Left renal cortex interstitium (tissue), 4 donors: ENCODE results near the gene TPPP. TPM values are rescaled to one million over a fixed set of nuclear protein-coding genes. Genes with fewer than 3 reads are reported as not detected.
"Not testable (repeated sequence)": the region's sequence is repeated elsewhere in the genome, so short reads cannot be mapped to it uniquely, and the experiment has no call there.

Experiments
- DNase-seq, 4 donors: peaks; one replicate each; pipeline ENCODE4 v3.0.0-alpha.2; 2013; ENCODE audit warnings: low read depth in 4 of 4, low spot score in 2 of 4, missing footprints in 1 of 4
- polyA plus RNA-seq, 4 donors: library from polyadenylated mRNA; unstranded; fragments of 120-200 nt; gene quantifications; one replicate each; pipeline ENCODE4 v1.2.1, GENCODE V29; 2013; ENCODE audit not compliant: insufficient read length in 4 of 4

The TPPP gene
- polyA plus RNA-seq, 4 donors: 4.1 to 5.3 (median 4.7) TPM

DNA sequence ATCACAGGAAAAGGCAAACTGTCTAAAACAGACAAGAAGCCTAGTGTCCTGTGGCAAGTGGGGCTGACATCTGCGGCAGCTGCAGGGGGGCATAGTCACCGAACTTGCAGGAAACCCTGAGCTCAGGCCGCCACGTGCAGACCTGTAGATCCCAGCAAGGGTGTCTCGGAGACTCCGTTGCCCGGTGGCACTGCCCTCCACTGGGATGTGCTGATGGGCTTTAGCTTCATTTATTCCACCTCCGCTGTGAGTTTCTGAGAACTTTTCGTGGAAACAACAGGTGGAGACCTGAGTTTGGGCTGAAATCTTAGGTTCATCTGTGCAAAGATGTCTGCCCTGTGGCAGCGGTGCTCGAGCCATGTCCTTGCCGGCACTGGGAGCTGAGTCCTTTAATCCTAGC is 59.0 kb downstream of the TPPP start:
- DNase-seq: no peak

DNA sequence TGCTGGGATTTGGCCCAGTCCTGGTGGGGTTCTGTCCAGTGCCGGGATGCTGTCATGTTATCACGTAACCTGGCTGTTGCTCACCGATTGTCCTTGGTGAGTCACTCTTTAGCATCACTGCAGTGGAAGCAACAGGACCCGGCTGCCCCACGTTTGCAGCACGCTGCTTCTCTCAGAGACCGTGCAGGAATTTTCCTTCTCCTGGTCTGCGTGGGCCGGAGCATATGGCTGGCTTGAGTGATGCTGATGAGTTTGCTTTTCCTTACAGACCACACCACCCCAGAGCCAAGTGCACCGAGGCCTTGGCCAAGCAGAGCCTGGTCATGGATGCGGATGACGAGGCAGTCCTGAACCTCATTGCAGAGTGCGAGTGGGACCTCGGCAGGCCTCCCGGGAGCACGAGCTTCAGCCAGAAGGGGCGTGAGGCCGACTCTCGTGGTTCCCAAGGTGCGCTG is 59.6 kb downstream of the TPPP start:
- DNase-seq: no peak

DNA sequence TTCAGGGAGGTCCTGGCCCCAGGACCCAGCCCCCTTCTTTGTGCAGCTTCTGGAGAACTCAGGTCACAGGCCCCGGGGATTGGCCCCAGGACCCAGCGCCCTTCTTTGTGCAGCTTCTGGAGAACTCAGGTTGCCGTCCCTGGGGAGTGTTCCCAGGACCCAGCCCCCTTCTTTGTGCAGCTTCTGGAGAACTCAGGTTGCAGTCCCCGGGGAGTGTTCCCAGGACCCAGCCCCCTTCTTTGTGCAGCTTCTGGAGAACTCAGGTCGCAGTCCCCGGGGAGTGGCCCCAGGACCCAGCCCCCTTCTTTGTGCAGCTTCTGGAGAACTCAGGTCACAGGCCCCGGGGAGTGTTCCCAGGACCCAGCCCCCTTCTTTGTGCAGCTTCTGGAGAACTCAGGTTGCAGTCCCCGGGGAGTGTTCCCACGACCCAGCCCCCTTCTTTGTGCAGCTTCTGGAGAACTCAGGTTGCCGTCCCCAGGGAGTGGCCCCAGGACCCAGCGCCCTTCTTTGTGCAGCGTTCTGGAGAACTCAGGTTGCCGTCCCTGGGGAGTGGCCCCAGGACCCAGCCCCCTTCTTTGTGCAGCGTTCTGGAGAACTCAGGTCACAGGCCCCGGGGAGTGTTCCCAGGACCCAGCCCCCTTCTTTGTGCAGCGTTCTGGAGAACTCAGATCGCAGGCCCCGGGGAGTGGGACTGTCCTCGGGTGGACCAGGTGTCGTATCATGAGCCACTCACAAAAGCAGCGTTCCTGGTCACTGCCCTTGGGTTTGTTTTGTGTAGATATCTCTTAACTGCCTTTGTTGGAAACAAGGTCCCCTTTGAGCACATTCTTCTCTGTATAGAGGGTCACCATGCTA is 64.6 kb downstream of the TPPP start:
- not testable (repeated sequence) for DNase-seq

DNA sequence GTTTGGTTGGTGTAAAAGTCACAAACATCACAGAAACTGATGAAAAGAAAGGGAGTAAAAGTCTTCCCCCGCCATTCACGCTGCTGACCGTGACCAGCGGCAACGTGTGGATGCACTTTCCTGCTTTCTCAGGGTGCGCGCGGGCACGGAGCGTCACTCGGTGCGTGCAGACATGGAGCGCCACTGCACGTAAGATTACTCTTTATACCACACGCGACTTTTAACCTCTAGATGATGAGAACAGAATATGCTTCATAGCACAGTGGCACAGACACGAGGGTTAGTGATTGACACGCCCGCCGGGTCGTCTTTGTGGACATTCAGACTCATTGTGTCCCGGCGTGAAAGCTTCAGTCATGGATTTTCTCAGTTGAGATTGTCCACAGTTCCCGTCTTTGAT is 65.3 kb downstream of the TPPP start:
- DNase-seq: no peak

DNA sequence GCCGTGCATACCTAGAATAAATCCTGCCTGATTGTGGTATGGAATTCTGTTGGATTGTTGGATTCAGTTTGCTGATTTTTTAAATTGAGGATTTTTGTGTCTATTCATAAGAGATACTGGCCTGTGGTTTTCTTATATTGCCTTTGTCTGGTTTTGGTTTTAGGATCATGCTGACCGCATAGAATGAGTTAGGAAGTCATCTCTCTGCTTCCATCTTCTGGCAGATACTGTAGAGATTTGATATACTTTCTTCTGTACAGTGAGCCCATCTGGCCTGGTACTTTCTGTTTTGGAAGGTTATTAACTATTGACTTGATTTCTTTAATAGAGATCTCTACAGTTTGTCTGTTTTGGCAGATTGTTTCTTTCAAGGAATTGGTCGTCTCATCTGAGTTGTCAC is 66.3 kb downstream of the TPPP start:
- DNase-seq: no peak

DNA sequence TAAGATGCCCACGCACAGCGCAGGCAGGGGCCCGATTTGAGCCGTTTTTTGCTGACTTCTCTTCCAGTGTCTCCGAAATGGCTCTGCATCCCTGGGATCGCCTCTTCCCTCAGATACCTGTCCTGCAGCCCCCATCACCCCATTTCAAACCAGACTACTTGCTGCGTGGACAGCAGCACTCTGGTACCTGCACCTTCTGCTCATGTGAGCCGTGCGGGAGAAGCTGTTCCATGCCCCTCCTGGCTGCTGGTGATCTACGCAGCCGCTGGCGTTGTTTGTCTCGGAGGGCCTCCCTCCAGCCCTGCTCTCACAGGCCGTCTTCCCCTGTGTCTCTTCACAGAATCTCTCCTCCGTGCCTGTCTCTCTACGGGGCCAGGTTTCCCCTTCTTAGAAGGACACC is 67.6 kb downstream of the TPPP start:
- DNase-seq: no peak

DNA sequence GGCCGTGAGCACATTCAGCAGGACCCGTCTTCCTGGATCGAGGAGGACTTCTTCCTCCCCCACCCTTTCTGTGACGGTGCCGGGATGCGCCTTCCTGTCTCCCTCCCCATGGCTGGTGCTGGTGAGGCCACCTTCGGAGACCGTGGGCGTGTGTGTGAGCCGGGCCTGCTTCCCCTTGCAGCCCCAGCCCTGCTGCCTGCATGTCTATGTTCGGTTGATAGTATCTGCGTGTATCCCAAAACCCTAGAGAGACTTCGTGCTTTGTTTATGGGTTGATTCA is 68.3 kb downstream of the TPPP start:
- no peak for DNase-seq

DNA sequence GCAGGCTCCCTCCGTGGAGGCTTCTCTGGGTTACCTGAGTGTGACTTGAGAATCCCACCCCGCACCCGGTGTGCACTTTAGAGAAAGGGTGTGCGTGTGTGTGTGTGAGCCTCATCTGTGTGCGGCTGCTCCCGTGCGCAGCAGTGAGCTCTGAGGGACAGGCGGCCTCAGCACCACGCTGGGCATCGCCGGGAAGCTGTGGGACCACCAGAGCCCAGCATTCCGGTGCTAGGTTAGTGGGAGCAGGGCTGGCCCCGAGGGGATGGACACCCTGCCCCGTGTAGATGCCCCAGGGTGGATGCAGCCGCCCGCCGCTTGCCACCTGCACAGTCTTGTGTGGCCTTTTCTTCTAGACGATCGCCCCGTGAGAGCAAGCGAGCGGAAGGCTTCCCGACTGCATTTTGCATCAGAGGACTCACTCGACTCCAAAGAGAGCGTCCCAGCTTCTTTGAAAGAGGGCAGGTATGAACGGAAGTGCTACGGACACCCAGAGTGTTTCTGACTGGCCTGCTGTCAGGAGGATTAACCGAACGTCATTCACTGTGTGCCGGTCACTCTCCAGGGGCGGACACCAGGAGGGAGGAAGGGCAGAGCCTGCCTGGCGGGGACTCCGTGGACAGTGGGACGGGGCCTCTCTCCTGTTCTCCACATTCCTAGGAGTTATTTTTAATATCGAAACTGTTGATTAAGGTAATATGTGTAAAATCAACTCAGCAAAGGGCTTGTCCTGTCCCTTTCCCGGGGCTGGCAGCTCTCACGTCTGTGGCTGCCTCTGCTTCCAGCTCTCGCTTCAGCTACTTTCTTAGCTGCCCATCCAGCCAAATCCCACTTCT is 68.8 kb downstream of the TPPP start:
- no peak for DNase-seq

DNA sequence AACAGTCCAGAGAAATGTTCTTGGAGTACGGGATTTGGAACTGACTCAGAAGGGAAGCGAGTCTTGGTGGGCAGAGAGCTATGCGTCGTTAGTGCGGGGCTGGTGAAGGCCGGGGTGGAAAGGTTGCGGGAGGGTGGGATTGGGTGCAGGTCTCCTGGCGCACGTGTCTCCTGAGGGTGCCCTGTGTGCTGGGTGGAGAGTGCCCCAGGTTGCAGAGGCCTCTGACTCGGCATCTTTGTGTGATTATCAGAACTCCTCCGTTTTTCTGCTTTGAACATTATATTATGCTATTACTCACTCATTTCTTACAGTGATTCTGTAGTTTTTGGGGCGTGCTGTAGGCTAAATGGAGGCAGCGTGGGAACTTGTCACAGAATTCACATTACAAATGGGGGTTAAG is 69.6 kb downstream of the TPPP start:
- no peak for DNase-seq

DNA sequence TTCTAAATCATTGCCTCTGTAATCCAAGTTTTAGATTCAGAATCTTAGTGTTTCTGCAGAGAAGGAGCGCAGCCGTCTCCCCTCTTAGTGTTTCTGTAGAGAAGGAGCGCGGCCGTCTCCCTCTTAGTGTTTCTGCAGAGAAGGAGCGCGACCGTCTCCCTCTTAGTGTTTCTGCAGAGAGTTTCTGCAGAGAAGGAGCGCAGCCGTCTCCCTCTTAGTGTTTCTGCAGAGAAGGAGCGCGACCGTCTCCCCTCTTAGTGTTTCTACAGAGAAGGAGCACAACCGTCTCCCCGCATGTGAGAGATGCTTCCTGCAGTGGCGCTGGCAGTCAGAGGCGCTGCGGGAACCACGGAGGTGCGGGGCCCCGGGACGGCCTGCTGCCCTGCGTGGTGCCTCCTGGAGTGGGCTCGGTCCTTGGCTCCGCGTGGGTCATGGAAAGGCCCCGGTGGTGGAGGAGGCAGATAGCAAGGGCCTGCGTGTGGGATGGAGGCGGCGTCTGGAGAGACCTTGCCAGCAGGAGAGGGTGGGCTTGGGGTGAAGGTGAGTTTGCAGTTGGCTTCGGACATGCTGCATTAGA is 70.1 kb downstream of the TPPP start:
- DNase-seq: no peak

DNA sequence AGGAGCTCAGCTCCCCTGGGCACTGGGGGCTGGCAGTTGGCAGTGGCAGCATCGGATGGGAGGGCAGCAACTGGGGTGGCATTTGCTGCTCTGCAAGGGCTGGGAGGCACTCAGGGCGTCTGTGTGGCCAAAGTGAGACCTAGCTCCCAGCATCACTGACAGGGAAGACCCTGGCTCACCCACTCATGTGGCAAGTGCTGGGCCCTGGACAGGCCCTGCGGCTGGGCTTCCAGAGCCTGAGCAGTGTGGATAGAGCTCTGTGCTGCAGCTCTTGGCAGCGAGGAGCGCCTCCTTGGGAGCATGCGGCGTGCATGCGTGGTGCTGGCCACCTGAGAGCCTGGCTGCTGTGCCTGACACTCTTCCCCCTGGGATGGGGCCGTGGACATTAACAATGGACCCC is 70.8 kb downstream of the TPPP start:
- no peak for DNase-seq

DNA sequence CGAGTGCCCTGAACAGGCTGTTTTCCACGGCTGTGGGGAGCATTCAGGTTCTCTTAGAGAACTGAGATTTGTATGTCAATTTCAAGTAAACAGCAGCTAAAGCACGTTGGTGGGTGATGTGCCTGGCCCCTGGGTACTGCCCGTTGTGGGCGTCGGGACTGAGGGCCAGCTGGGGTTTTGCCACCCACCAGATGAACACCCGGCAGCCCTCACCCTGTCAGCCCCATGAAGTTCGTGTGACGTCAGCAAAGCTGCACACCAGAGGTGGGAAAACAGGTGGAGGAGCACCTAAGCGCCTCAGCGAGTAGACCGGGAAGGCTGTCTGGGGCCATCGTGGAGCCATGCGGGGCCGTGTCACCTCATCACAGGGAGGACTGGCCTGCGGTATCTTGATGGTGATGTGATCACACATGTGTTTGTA is 71.8 kb downstream of the TPPP start:
- no peak for DNase-seq

DNA sequence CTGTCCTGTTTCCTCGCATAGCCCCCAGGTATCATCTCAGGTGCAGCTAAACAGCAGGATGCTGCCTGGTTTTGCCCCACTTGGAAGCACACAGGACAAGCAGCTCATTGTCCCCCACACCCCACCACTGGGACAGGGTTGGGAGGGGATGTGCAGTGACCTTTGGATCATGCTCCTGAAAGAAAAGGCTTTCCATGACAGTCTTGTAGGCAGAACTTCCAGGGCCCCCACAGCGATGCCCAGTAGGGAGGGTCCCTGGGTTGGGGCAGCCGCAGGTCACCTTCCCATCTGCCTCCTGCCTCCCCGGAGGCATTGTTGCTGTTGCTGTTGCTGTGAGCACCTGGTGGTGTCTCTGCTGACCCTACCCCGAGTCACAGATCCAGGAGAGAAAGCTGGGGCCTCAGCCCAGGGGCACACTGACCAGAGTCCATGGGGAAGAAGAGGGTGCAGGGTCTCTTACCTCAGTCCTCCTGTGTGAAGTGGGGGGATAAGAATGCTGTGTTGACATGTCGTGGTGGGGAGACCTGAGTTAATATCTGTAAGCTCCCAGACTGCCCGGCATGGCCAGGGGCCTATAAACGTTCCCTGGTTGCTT is 72.5 kb downstream of the TPPP start:
- DNase-seq: no peak

DNA sequence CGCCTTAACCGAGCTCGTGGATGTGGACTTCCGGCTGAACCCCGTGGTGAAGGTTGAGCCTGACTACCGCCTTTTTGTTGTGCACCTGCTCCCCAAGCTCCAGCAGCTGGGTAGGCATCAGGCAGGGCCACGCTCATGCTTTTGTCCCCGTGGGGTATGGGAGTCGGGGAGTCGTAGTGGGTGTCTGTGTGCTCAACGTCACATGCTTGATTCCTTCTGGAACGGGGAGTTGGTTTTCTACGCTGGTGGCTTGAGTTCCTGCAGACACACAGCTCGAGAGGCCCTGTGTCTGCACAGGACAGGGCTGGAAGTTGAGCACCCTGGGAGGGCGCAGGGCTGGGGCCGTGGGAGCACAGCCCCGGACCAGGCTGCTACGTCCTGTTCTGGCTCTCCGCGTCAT is 73.0 kb downstream of the TPPP start:
- DNase-seq: no peak

DNA sequence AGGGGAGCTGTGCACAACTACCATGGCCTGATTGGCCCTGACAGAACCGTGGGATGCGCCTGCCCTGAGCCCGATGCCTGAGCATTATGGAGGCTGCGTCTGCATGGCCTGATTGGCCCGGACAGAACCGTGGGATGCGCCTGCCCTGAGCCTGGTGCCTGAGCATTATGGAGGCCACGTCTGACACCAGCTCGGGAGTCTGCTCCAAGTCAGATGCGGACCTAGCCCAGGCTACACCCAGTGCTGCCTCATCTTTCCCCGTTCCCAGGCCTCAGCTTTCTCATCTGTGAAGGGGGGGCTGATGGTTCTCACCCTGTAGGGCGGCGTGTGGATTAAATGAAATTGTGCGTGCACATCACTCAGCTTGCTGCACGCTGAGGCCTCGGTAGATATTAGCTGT is 73.7 kb downstream of the TPPP start:
- no peak for DNase-seq

DNA sequence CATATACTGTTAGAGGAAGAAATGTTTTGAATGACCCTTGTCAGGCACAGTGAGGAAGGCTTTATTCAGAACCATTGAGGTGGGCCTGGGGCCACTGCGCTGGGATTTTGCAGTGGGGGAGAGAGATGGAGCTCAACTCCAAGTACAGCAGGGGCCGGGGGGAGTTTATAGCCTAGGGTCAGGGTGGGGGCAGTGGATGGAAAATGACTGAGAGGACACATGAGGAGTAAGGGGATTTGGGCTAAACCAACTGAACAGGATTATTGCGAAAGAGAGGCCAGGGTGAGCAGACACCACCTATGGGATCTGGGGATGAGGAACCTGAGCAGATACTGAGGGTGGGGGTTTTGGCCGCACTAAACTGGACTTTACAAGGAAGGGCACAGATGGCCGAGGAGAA is 74.7 kb downstream of the TPPP start:
- no peak for DNase-seq

DNA sequence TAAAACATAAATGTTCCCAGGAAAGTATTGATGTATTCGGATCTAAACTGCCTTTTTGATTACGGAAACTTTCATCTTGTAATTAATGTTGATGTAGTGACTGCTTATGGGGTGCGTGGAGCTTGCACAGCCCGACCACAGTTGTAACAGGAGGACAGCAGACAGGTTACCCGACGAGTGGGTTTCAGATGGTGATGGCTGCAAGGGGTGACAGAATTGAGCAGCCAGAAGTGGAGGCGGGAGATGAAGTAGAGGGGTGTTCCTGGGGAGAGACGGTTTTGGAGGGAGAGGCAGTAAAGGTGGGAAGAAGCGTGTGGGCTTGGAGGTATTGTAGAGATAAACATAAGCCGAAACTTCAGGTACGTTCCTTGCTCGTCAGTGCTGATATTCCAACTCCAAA is 75.3 kb downstream of the TPPP start:
- DNase-seq: no peak

DNA sequence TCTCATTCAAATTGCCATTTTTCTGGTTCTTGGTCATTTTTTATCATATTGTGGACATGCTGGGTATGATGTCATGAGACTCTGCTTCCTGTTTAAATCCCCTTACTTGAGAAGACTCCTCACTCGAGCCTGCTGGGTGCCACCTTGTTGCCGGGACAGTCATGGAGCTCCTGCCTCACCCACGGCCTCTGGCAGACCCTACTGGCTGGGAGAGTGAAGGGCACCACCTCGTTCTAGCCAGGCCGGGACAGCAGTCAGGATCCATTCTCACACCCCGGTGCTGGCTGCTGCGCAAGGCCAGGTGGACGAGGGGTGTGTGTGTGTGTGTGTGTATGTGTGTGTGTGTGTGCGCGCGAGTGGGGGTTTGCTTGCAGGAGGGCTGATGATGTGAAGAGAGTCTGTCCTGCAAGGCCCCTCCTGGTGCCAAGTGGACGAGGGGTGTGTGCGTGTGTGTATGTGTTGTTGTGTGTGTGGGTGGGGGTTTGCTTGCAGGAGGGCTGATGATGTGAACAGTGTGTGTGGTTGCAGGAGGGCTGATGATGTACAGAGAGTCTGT is 76.6 kb downstream of the TPPP start:
- DNase-seq: no peak

DNA sequence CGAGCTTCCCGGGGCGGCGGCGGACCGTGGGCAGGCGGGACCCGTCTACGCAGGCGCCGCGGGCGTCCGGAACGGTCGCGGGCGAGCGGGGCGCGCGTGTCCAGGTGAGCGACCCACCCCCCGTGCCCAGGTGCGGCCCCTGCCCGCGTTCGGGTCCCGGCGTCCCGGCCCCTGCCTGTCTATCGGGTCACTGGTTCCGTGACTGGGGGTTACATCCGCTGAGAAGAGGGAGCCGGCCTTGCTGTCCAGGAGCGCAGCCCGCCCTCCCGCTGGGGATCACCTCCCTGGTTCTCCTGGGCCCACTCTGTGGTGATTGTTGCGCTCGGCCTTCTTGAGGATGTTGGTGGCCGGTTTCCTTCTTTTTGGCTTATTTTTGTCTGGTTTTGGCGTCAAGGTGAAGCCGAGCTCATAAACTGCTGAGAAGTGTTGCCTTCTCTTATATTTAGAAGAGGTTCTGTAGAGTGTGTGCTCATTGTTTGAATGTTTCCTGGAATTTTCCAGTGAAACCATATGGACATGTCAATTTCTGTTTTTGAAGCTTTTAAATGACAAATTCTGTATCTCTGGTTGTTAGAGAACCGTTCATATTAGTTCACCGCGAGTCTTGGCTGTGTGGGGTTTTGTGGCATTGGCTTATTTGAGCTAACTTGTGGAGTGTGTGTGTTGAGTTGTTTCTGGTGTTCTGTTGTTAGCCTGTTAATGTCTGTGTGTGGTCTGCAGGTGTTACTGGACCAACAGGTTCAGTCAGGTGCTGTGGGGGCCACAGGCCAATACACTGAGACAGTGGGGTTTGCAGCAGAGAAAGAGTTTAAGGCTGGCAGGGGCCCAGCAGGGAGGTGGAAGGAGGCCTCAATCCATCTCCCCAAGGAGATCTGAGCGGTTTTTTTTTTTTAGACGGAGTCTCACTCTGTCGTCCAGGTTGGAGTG is 80.4 kb downstream of the TPPP start:
- DNase-seq: peak in 1 of 4 donors; percentile 4
